Pancreas (tissue), 10 donors: ENCODE results near the gene PHYKPL. TPM values are rescaled to one million over a fixed set of nuclear protein-coding genes. Genes with fewer than 3 reads are reported as not detected.

ENCODE experiments used
- ATAC-seq, 4 donors: fragments of 200-7000 bp; cut with Tn5 transposase; one replicate each; pipeline versions ENCODE4 v1.8.0 to v1.9.1; 2020; ENCODE audit warnings: mild to moderate bottlenecking in 4 of 4, moderate library complexity in 4 of 4
- DNase-seq, 6 donors: peaks; one replicate each; pipeline ENCODE4 v3.0.0-alpha.2; 2020
- FAIRE-seq: peaks from 2 replicates; lab custom pipeline; 2012; peaks lifted over from hg19 to GRCh38; lab: Jason Lieb, UNC
- H3K27ac ChIP-seq, 4 donors: fragments of 200-600 bp; sonication (generic); 1 replicate in 3 of 4; 2 replicates in 1 of 4; pipeline versions ENCODE4 v1.5.0 to v1.8.0; 2020
- H3K27me3 ChIP-seq, 4 donors: fragments of 200-600 bp; one replicate each; pipeline ENCODE4 v1.8.0; 2021
- H3K36me3 ChIP-seq, 3 donors: fragments of 200-600 bp; sonication (generic) in 1 of 3; one replicate each; pipeline versions ENCODE4 v1.5.0 to v1.8.0; 2020 to 2021
- H3K4me1 ChIP-seq, 3 donors: fragments of 200-600 bp; one replicate each; pipeline ENCODE4 v1.8.0; 2021
- H3K4me3 ChIP-seq, 4 donors: fragments of 200-600 bp; sonication (generic) in 2 of 4; one replicate each; pipeline versions ENCODE4 v1.5.0 to v1.8.0; 2020 to 2021
- H3K9me3 ChIP-seq, 4 donors: fragments of 200-600 bp; one replicate each; pipeline ENCODE4 v1.8.0; 2021
- CTCF ChIP-seq, 4 donors: fragments of 200-600 bp; sonication (generic) in 3 of 4; IDR thresholded peaks; one replicate each; pipeline versions ENCODE4 v1.5.0 to v1.8.0; 2021; ENCODE audit warnings: antibody characterized with exemption in 4 of 4
- WGBS, 2 donors: extraction: QIAGEN DNeasy Blood & Tissue Kit; methylation state at CpG; one replicate each; pipeline ENCODE4 v1.1.7; 2013; 5-methylcytosine and 5-hydroxymethylcytosine counted together
- intact Hi-C, 3 donors: fragments of 100-400 bp; cut with DNase I; formaldehyde crosslinking; loops; one replicate each; pipeline versions ENCODE4 v1.11.1 to v1.14.2; 2022
- polyA plus RNA-seq, 2 donors: library from polyadenylated mRNA; stranded (reverse); fragments of 200-250 nt; gene quantifications; one replicate each; pipeline ENCODE4 v1.2.3, GENCODE V29; 2013
- total RNA-seq, 6 donors: library from RNA; stranded (reverse); fragmentation: NEBNext Ultra II Directional in 4 of 6; extraction: Animal tissue kit (Norgen Biotek cat#: 25700) in 4 of 6; gene quantifications; one replicate each; pipeline versions ENCODE4 v1.2.1 to v1.2.4, GENCODE V29; 2021 to 2023
- donor health status: healthy with polysubstance abuse.
- donor health status: DM: no; HTN: no; CAD: no; lungs with moderate emphysema.
- donor health status: DM: no; HTN: no; CAD: no.
- donor health status: control.
- donor health status: control.
- donor health status: Bipolar disorder and iron deficiency.
- donor health status: DM: yes; HTN: yes; CAD: no.
- donor health status: DM: no; HTN: no; CAD: no.
- donor health status: DM: no; HTN: no; CAD: no.
- donor health status: DM: yes; HTN: yes; CAD: no.

PHYKPL gene
- total and polyA plus RNA-seq, 8 donors, result 29.3 to 83.5 (median 39.2) TPM

DNA sequence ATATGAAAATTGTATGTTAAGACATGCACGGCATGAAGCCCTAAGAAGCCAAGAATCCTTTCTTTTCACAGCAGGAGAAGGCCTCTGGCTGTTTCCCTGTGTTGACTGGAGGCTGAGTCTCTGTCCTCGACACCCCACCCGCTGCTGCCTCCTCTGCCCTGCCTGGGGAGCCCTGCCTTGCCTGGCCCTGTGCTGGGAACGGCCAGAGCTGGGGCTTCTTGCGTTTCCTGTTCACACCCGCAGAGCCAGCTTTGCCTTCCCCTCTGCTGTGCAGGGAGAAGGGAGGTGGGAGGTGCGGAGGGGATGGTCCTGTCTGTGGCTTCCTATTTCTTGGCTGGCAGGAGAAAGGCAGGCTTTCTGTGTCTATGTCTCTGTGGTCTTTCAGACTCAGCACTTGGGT is 38.6 kb downstream of the PHYKPL start:
- DNase-seq (no peak), ATAC-seq (no peak), FAIRE-seq (no peak)
- no peaks in the 10 kb centered on the region for H3K36me3 ChIP-seq
- H3K27ac ChIP-seq, result no peak overlapping the region
- 41 to 48% methylated on average over 7 of the region's 7 CpGs for WGBS, 2 donors
- H3K4me3 ChIP-seq, result no peak overlapping the region
- TF ChIP-seq CTCF (IDR thresholded peaks at IDR 0.05), result no peak
- no peaks in the 10 kb centered on the region for H3K9me3 ChIP-seq
- no peaks in the 10 kb centered on the region for H3K27me3 ChIP-seq
- no peaks in the 10 kb centered on the region for H3K4me1 ChIP-seq
- intact Hi-C loops, result no loop called here

DNA sequence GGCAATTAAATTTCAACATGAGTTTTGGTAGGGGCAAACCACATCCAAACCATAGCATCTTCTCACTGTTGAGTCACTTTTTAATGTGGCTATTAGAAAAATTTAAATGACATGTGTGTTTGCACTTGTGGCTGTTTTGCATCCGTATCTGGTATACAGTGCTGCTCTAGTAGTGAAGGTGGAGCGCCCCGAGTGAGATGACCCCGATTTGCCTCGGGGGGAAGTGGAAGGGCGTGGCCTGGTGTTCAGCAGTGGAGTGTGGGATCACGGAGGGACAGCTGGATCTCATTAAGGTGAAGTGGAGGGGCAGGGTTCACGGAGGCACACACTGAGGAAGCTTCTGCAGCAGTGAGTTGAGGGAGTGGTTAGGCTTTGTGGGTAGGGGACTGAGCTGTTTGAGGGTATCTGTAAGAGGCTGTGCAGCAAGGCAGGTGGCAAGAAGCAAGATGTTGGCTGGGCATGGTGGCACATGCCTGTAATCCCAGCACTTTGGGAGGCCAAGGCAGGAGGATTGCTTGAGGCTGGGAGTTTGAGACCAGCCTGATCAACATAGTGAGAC is 39.3 kb downstream of the PHYKPL start:
- no peaks in the 10 kb centered on the region for H3K27me3 ChIP-seq
- no peak for TF ChIP-seq CTCF (IDR thresholded peaks at IDR 0.05)
- FAIRE-seq, result no peak

GRCh38 chr5:178192787-178193186 is 39.8 kb downstream of the PHYKPL start:
- no peak for DNase-seq
- no peak for TF ChIP-seq CTCF (IDR thresholded peaks at IDR 0.05)
- no peak for FAIRE-seq

More for the DNA sequence above, 39.3 kb downstream of the PHYKPL start:
- Histone ChIP-seq H3K4me3 (no peak overlapping the region), H3K27ac (no peak overlapping the region), H3K36me3 (no peaks in the 10 kb centered on the region), H3K4me1 (no peaks in the 10 kb centered on the region), H3K9me3 (no peaks in the 10 kb centered on the region)
- ATAC-seq, result no peak
- 73 to 77% methylated on average over 8 of the region's 8 CpGs for WGBS, 2 donors
- intact Hi-C loops, result no loop called here
- DNase-seq, result no peak

DNA sequence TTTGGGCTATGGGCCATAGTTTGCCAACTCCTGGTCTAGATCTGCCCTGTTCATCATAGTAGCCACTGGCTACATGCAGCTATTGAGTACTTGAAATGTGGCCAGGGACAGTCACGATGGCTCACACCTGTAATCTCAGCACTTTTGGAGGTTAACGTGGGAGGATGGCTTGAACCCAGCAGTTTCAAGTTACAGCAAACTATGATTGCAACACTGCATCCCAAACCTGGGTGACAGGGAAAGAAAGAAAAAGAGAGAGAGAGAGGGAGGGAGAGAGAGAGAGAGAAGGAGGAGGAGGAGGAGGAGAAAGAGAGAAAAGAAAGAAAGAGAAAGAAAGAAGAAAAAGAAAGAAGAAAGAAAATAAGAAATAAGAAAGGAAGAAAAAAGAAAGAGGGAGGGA is 40.4 kb downstream of the PHYKPL start:
- Histone ChIP-seq H3K27ac (no peak overlapping the region), H3K9me3 (no peaks in the 10 kb centered on the region), H3K27me3 (no peaks in the 10 kb centered on the region), H3K4me1 (no peaks in the 10 kb centered on the region), H3K36me3 (no peaks in the 10 kb centered on the region), H3K4me3 (no peak overlapping the region)
- DNase-seq, result no peak
- WGBS, 2 donors, result 34 to 45% methylated on average over 2 of the region's 2 CpGs
- no peak for FAIRE-seq
- ATAC-seq, result no peak
- intact Hi-C loops, result no loop called here
- no peak for TF ChIP-seq CTCF (IDR thresholded peaks at IDR 0.05)

More at GRCh38 chr5:178192787-178193186, 39.8 kb downstream of the PHYKPL start:
- no peak overlapping the region for H3K27ac ChIP-seq
- no peaks in the 10 kb centered on the region for H3K9me3 ChIP-seq
- no peak overlapping the region for H3K4me3 ChIP-seq
- no peaks in the 10 kb centered on the region for H3K36me3 ChIP-seq
- H3K4me1 ChIP-seq, result no peaks in the 10 kb centered on the region
- no peaks in the 10 kb centered on the region for H3K27me3 ChIP-seq
- 75 to 87% methylated on average over 7 of the region's 7 CpGs for WGBS, 2 donors
- intact Hi-C loops, result no loop called here
- no peak for ATAC-seq

DNA sequence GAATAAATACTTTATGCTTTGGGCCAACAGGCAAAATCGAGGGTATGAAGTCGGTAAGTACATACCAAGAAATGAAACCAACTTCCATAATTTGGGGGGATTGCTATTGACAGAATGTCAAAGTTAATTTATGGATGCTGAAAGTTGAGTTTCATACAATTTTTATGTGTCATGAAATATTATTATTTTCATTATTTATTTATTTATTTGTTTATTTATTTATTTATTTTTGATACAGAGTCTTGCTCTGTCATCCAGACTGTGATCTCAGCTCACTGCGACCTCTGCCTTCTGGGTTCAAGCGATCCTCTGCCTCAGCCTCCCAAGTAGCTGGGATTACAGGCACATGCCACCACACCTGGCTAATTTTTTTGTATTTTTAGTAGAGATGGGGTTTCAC is 40.9 kb downstream of the PHYKPL start:
- intact Hi-C loops, result no loop called here
- 63 to 88% methylated on average over 4 of the region's 4 CpGs for WGBS, 2 donors
- ATAC-seq (no peak), FAIRE-seq (no peak), DNase-seq (no peak)
- TF ChIP-seq CTCF (IDR thresholded peaks at IDR 0.05), result no peak
- Histone ChIP-seq H3K27ac (no peak overlapping the region), H3K27me3 (no peaks in the 10 kb centered on the region), H3K4me3 (no peak overlapping the region), H3K4me1 (no peaks in the 10 kb centered on the region), H3K36me3 (no peaks in the 10 kb centered on the region), H3K9me3 (no peaks in the 10 kb centered on the region)
